Measurements from ENCODE around the gene ZPLD1. TPM values are rescaled to one million over a fixed set of nuclear protein-coding genes. Genes with fewer than 3 reads are reported as not detected.

Gene ZPLD1
- total RNA-seq, 2 experiments from 2014 or later, result not detected

GRCh38 chr3:102514241-102514640 lies 79.4 kb downstream of the ZPLD1 start:
- no peak overlapping the region for H2AFZ ChIP-seq (ENCODE audit: low read length)
- H3K27ac ChIP-seq (ENCODE audit: low read depth, low read length, poor library complexity, severe bottlenecking), result no peak overlapping the region
- DNase-seq (ENCODE audit: low spot score), result no peak
- H3K79me2 ChIP-seq (ENCODE audit: insufficient read depth, low read depth, low read length), result no peaks in the 10 kb centered on the region
- H3K4me1 ChIP-seq (ENCODE audit: insufficient read depth, low read length, poor library complexity, severe bottlenecking), result no peaks in the 10 kb centered on the region
- no peak overlapping the region for H3K4me3 ChIP-seq (ENCODE audit: low read depth, low read length, poor library complexity, severe bottlenecking)
- H3K9me2 ChIP-seq (ENCODE audit: insufficient read depth, low read length), result no peaks in the 10 kb centered on the region
- POLR2A ChIA-PET, result interaction anchor here (0.6 kb wide), 1 partner anchor 30 kb away, joined by 3 read pairs; no protein-coding TSS in a partner anchor
- no peaks in the 10 kb centered on the region for H4K20me1 ChIP-seq (ENCODE audit: insufficient read depth, low read length)
- no TSS peak for BruUV-seq (replicated peaks)
- H3K9me3 ChIP-seq (ENCODE audit: low read length), result no peaks in the 10 kb centered on the region
- H3K4me2 ChIP-seq (ENCODE audit: low read length), result no peak overlapping the region
- CTCF ChIA-PET (ENCODE audit: unreplicated experiment), result no interaction called here
- intact Hi-C loops (cut with micrococcal nuclease; ENCODE audit: unreplicated experiment), result no loop called here
- TF ChIP-seq EZH2phosphoT487 (IDR thresholded peaks at IDR 0.05; ENCODE audit: borderline replicate concordance, low read depth, low read length) (no peak), CTCF (conservative IDR thresholded peaks at IDR 0.05; ENCODE audit: low read length) (no peak)
- no peaks in the 10 kb centered on the region for H3K36me3 ChIP-seq (ENCODE audit: insufficient read depth, low read length)

GRCh38 chr3:102521246-102521645 lies 86.4 kb downstream of the ZPLD1 start:
- Histone ChIP-seq H4K20me1 (ENCODE audit: insufficient read depth, low read length) (no peaks in the 10 kb centered on the region), H3K9me2 (ENCODE audit: insufficient read depth, low read length) (no peaks in the 10 kb centered on the region), H3K27ac (ENCODE audit: low read depth, low read length, poor library complexity, severe bottlenecking) (no peak overlapping the region), H3K9me3 (ENCODE audit: low read length) (no peaks in the 10 kb centered on the region), H3K36me3 (ENCODE audit: insufficient read depth, low read length) (no peaks in the 10 kb centered on the region), H3K4me3 (ENCODE audit: low read depth, low read length, poor library complexity, severe bottlenecking) (no peak overlapping the region), H2AFZ (ENCODE audit: low read length) (no peak overlapping the region), H3K4me2 (ENCODE audit: low read length) (no peak overlapping the region), H3K4me1 (ENCODE audit: insufficient read depth, low read length, poor library complexity, severe bottlenecking) (no peaks in the 10 kb centered on the region), H3K79me2 (ENCODE audit: insufficient read depth, low read depth, low read length) (no peaks in the 10 kb centered on the region)
- CTCF ChIA-PET (ENCODE audit: unreplicated experiment), result no interaction called here
- intact Hi-C loops (cut with micrococcal nuclease; ENCODE audit: unreplicated experiment), result no loop called here
- BruUV-seq (replicated peaks), result no TSS peak
- TF ChIP-seq EZH2phosphoT487 (IDR thresholded peaks at IDR 0.05; ENCODE audit: borderline replicate concordance, low read depth, low read length) (no peak), CTCF (conservative IDR thresholded peaks at IDR 0.05; ENCODE audit: low read length) (no peak)
- POLR2A ChIA-PET, result interaction anchor here (0.9 kb wide), 1 partner anchor 52 kb away, joined by 3 read pairs; no protein-coding TSS in a partner anchor
- DNase-seq (ENCODE audit: low spot score), result no peak

- intact Hi-C loops (cut with micrococcal nuclease; ENCODE audit: unreplicated experiment), result no loop called here
- no peak for TF ChIP-seq CTCF (conservative IDR thresholded peaks at IDR 0.05; ENCODE audit: low read length)
- TF ChIP-seq EZH2phosphoT487 (IDR thresholded peaks at IDR 0.05; ENCODE audit: borderline replicate concordance, low read depth, low read length), result no peak
- BruUV-seq (replicated peaks), result no TSS peak
Observed at GRCh38 chr3:102525624-102526023, 90.8 kb downstream of the ZPLD1 start.

More at GRCh38 chr3:102525624-102526023, 90.8 kb downstream of the ZPLD1 start:
- DNase-seq (ENCODE audit: low spot score), result no peak
- no peak overlapping the region for H2AFZ ChIP-seq (ENCODE audit: low read length)
- no peaks in the 10 kb centered on the region for H3K36me3 ChIP-seq (ENCODE audit: insufficient read depth, low read length)
- H3K9me3 ChIP-seq (ENCODE audit: low read length), result no peaks in the 10 kb centered on the region
- H3K9me2 ChIP-seq (ENCODE audit: insufficient read depth, low read length), result no peaks in the 10 kb centered on the region
- no peak overlapping the region for H3K4me2 ChIP-seq (ENCODE audit: low read length)
- CTCF ChIA-PET (ENCODE audit: unreplicated experiment), result no interaction called here
- H3K4me3 ChIP-seq (ENCODE audit: low read depth, low read length, poor library complexity, severe bottlenecking), result no peak overlapping the region
- no peaks in the 10 kb centered on the region for H3K79me2 ChIP-seq (ENCODE audit: insufficient read depth, low read depth, low read length)
- H3K27ac ChIP-seq (ENCODE audit: low read depth, low read length, poor library complexity, severe bottlenecking), result no peak overlapping the region
- H4K20me1 ChIP-seq (ENCODE audit: insufficient read depth, low read length), result no peaks in the 10 kb centered on the region
- H3K4me1 ChIP-seq (ENCODE audit: insufficient read depth, low read length, poor library complexity, severe bottlenecking), result no peaks in the 10 kb centered on the region
- POLR2A ChIA-PET, result interaction anchor here (0.7 to 1.0 kb wide), 2 partner anchors 8 to 726 kb away, joined by 3 to 4 read pairs; no protein-coding TSS in a partner anchor

Data from OCI-LY7 (cell line).